ENCODE data around the gene ERG28.
"Not testable (repeated sequence)": the region's sequence is repeated elsewhere in the genome, so short reads cannot be mapped to it uniquely, and the experiment has no call there.

ERG28 gene, protein sequence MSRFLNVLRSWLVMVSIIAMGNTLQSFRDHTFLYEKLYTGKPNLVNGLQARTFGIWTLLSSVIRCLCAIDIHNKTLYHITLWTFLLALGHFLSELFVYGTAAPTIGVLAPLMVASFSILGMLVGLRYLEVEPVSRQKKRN

DNA sequence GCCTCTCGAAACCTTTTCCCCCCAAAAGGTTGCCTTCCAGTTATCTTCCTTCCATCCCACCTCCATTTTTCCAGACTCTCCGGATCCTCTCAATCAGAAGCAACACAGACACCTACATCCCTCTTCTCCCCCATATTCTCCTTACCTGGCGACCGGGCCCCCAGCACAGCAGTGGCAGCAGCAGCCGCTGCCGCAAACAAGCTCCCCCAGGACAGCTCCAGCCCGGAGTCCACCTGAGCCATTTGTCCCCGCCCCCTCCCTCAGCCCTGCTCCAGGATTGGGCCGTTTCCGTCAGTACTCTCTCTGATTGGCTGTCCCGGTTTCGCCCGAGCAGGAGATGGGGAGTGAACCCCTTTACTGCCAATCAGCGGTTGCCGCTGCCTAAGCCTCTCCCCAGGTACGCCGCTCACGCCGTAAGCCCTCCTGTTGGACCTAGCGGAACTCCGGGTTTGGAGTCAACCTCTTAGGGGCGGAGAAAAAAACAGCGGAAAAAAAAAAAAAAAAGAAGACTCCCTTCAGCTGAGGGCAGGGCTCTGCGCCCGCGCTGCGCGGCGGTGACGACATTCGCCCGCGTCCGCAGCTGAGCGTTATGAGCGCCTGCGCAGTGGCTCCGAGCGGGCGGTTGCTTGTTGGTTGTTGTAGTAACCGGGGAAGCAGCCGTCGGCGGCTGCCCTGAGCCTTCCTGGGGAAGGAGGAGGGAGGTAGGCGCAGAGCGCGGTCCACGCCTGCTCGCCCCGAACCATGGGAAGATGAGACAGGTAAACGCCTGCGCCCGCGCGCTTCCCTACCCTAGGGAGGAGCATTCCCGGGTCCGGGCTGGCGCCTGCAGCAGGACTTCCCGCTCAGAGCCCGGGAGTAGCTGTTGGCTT lies at the start of gene ERG28, which contains the start of gene TTLL5:
ERG28 (minus strand) TSS at position 247 of the 869 bp plus-strand sequence. CDS start 3,374 bp downstream, outside the sequence.
TTLL5 (plus strand) TSS at position 617 of the 869 bp plus-strand sequence. CDS start 1,904 bp downstream, outside the sequence.
- DNase-seq (ENCODE audit: low read depth, low spot score) = peak; percentile 99

DNA sequence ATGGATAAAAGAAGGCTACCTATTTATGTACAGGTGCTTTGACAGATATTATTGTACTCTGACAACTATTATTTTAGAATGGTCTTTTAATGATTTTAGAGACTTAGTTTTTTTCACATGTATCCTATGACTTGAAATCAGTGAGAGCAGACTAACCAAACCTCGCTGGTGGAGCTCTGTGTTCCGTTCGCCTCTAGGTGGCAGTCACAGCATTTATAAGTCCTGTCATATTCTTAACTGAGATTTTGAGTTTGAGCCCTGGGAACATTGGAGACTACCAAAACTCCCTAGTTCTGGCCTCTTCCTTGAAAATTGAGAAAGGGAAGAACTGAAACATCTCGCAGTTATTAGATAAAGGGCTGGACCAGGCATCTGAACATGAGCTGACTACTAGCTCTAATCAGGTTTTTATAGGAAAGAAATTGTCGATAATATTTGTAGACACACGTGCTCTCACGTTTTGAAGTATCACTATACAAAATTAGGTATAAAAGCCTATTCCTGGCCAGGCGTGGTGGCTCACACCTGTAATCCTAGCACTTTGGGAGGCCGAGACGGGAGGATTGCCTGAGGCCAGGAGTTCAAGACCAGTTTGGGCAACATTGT lies 48.6 kb upstream of the ERG28 start:
- peak; percentile 90 for DNase-seq (ENCODE audit: low read depth, low spot score)

DNA sequence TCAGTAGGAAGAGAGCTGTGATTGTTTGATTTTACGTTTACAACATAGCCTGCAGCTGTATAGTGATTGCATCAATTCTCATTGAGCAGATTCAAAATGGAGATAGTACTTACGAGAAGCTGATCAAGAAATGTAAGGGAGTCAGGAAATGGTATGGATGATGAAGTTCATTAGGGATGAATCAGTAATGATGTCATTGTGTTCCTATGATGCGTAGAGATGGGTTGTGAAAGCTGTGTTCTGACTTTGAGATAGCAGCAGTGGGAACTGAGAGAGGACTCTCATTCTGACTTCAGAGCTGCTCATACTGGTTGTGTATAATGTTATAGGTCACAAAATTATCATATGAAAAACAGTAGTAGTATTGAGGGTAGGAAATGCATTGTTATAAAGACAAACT lies 44.3 kb upstream of the ERG28 start:
- no peak for DNase-seq (ENCODE audit: low read depth, low spot score)

DNA sequence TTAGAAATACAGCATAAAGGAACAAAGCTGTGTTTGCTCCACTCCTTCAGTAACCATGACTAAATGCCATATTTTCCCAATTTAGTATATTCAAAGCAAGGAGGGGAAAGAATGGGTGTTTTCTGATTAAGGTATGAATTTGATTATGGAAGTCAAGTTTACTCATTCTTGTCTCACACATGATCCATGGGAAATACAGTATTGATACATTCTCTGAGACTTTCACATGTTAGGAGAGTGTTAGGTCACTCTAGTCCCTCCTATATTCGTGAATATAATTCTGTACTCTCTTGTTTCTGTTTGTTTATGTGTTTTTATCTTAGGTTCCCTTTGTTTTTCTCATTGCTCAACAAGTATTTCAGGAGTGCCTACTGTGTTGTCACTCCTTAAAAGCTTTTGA lies 42.8 kb upstream of the ERG28 start:
- DNase-seq (ENCODE audit: low read depth, low spot score) = no peak

DNA sequence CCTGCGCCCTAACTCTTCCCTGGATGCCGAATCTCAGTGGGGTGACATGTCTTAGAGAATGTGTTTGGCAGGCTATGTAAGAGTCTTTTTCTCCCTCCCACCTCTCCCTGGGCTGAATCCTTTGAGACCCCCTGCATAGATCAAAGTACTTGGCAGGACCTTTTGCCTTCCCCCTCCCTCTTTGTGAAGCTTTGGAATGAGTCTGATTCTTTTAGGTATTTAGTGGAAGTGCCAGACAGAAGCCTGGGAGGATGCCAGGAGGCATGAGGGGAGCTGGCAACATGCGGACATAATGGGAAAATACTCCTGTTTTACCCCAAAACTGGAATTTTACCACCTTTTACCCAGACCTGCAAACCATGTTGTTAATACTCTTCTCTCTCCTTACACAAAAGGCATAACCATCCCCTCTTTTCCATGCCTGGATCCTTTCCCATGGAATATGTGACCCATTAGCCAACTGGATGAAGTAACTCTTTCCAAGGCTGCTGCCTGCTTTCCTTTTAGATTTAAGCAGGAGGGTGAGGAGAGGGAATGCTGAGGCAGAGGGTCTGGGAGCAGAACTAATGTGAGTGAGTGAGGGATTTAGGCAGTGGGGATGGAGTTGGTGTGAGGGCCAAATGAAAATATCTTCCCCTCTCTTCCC lies 42.1 kb upstream of the ERG28 start:
- peak; percentile 96 for DNase-seq (ENCODE audit: low read depth, low spot score)

DNA sequence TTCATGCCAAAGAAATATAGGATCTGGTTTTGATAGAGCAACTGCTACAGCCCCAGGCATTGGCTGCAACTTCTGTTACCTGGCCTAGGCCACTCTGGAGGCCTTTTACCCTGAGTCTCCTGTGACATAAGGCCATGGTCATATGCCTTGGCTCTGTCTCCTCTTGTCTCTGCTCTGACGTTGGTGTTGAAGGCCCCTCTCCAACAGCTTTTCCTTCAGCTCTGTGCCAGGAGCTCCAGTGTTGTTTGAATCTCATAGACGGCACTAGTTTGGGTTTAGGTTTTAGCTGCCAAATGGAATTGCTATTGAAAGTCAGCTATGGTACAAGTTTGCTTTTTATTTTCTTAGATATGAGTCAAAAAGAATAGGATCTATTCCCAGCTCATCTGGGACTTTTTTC lies 41.4 kb upstream of the ERG28 start:
- DNase-seq (ENCODE audit: low read depth, low spot score) = peak; percentile 54

DNA sequence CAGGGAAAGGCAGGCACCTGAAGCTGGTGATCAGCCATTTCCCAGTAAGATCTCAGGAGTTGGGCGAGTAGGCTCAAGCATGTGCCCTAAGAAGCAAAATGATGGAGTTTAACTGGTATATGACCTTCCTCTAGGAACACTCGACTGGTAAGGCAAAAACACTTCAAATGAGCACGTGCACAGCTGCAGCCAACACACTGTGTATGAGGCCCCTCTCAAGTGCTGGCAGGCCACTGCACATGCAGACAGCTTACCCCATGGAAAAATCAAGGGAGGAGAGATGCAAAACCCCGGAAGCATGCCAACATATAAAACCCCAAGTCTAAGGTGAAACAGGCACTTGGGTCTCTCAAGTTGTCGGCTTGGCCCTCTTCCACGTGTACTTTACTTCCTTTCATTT lies 39.6 kb upstream of the ERG28 start:
- DNase-seq (ENCODE audit: low read depth, low spot score) = no peak

DNA sequence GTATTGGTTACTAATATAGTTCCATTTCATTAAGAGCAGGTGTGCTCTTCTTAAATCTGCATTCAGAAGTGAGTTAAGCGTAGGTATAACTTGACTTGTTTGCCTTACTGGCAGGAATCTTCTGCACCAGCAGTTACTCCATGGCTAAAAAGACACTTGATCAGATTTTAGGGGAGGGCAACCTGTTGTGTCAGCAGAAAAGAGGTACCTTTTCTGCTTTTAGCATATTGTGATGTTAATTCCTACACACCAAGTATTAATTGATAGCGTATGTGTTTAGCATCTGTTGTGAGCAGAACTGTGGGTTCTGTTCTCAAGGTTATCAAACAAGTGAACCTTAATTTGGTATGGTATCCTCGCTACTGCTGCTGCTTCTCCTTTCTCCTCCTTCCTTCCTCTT lies 38.7 kb upstream of the ERG28 start:
- no peak for DNase-seq (ENCODE audit: low read depth, low spot score)

DNA sequence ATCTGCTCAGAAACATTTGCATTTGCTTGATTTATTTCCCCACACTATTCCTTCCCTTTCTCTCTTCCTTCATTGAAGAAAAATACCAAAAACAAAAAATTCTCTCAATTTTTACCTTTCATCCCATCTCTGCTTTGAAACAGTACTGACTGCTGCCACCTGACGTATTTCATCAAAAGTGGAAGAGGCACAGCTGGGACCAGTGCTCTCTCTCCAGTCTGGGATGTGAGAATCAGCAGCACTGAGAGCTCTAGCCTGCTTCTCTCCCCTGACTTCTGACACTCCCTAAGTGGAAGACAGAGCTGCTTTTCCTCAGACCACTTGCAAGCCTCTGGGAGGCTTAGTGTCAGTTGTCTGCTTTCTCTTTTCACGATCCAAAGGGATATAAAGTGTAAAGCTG lies 37.2 kb upstream of the ERG28 start:
- no peak for DNase-seq (ENCODE audit: low read depth, low spot score)

DNA sequence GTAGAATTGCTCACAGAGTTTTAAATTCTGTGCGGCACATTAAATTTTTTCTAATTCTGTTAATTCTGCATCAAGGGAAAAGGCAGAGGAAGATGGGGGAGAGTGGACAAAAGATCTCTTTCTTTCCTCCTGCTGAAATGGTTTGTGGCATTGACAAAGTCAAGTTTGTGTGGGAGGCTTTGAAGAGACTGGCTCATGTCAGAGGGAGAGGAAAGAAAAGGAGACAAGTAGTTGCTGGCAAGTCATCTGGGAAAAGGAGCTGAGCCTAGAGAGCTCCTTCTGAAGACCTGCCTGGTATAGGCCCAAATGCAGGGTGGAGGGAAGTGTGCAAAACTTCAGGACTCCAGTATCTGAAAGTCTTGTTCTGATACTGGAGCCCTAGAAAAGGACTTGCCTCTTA lies 36.7 kb upstream of the ERG28 start:
- no peak for DNase-seq (ENCODE audit: low read depth, low spot score)

DNA sequence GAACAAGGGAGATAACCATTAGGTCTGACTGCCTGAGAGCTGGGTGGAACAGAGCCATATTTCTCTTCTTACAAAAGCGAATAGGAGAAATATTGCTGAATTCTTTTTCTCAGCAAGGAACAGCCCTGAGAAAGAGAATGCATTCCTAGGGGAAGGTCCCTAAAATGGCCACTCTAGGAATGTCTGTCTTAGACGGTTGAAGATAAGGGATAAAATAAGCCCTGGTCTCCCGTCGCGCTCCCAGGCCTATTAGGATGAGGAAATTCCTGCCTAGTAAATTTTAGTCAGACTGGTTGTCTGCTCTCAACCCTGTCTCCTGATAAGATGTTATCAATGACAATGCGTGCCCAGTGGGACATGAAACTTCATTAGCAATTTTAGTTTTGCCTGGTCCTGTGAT lies 34.3 kb upstream of the ERG28 start:
- DNase-seq (ENCODE audit: low read depth, low spot score) = not testable (repeated sequence)

DNA sequence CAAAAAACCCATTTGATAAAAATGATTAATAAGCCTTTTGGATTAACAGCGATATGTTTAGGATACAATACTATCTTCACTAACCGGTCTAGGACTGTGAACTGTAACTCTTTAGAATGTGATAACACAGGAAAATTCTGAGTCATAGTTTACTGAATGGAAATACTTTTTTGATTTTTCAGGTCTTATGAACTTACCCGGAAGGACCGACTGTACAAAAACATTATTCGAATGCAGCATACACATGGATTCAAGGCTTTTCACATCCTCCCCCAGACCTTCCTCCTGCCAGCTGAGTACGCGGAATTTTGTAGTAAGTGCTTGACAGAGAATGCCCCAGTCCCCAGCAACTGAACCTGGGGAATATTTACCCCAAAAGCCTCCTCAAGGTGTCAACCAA lies 29.3 kb upstream of the ERG28 start:
- DNase-seq (ENCODE audit: low read depth, low spot score) = no peak

DNA sequence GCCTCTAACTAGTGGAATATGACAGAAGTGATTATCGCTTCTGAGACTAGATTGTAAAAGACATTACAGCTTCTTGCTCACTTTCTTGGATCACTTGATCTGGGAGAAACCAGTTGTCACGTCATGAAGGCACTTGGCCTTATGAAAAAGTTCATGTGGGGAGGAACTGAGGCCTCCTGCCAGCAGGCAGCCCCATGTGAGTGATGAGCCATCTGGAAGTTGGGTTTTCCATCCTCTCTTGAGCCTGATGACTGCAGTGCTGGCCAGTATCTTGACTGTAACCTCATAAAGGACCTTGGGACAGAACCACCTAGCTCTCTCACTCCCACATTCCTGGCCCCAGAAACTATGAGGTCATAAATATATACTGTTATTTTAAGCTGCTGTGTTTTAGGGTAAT lies 28.3 kb upstream of the ERG28 start:
- DNase-seq (ENCODE audit: low read depth, low spot score) = no peak

DNA sequence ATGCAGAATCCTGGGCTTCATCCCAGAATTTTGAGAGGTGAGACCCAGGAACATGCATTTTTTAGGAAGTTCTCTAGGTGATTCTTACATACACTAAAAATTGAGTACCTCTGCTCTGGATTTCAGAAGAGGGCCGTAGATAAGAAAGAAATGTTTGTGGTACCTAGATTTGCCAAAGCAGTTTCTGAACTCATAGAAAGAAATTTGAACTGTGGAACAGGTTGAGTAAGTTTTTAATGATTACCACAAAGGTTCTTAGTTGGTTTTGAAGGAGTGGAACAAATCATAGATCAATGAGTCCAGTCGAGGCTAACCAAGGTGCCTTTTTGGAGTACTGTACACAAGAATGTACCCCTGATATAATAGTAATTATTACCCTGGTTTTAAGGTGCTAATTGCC lies 25.2 kb upstream of the ERG28 start:
- DNase-seq (ENCODE audit: low read depth, low spot score) = no peak

DNA sequence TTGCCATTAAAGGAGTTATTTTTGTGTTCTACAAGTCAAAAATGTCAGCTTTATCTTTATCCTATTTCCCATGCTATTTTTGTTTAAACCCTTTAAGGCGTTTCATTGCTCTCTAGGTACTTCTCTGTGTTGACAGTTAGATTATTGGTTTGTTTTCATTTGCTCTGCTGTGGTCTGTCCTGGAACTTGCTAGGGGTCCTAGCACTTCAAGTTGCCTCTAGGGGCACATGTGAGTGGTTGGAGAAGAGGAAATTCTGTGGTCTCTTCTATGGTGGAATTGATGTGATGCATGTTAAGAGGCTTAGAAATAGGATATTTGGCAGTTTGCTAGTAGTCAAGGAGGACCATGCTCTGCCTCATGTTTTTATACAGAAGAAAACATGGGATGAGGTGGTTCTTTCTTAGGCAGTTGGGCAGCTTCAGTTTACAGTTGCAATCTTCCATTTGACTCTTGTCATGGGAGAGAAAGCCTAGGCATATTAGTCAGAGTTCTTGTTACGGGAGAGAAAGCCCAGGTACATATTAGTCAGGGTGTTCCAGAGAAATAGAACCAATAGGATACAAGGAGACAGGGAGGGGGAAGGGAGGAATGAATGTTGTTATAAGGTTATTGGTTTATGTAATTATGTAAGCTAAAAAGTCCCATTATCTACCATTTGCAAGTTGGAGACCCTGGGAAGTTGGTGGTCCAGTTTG lies 14.7 kb upstream of the ERG28 start:
- DNase-seq (ENCODE audit: low read depth, low spot score) = peak; percentile 41

DNA sequence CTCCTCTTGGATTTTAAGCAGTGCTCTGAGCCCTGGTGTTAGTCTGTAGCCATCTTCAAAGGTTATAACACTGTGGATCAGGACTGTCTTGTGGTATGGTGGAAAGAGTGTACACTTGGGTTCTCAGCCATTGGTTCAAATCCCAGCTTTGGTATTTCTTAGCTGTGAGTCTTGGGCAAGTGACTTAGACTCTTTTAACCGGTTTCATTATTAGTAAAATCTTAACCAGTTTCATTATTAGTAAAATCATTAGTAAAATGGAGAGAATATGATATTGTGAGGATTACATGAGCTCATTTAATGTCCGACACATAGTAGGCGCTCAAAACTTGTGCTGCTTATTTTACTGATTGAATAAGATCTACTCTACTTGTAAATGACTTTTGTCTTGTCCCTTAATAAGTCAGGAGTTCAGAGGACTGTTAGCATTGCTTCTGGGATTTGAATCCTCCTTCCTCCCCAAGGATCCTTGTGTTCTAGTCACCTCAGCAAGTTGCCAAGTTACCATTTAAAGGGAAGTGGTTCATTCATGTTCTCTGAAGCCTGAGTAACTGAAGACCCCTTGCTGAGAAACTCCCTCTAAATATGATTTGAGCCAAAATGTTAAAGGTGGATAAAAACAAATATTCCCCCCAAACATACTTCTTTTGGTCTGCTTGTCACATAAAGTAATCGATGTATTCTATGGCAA lies 12.8 kb upstream of the ERG28 start:
- no peak for DNase-seq (ENCODE audit: low read depth, low spot score)

DNA sequence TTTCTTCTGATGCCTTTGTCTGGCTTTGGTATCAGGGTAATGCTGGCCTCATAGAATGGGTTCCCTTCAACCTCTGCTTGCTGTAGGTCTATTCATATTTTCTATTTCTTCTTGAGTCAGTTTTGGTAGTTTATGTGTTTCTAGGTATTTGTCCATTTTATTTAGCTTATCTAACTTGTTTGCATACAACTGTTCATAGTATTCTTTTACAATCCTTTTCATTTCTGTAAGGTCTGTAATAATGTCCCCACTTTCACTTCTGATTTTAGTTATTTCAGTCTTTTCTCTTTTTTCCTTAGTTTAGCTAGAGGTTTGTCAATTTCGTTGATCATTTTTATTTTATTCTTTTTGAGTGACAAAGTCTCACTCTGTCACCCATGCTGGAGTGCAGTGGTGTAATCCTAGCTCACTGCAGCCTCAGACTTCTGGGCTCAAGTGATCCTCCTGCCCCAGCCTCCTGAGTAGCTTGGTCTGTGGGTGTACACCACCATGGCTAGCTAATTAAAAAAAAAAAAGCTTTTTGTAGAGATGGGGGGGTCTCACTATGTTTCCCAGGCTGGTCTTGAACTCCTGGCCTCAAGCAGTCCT lies 12.0 kb upstream of the ERG28 start:
- DNase-seq (ENCODE audit: low read depth, low spot score) = no peak

DNA sequence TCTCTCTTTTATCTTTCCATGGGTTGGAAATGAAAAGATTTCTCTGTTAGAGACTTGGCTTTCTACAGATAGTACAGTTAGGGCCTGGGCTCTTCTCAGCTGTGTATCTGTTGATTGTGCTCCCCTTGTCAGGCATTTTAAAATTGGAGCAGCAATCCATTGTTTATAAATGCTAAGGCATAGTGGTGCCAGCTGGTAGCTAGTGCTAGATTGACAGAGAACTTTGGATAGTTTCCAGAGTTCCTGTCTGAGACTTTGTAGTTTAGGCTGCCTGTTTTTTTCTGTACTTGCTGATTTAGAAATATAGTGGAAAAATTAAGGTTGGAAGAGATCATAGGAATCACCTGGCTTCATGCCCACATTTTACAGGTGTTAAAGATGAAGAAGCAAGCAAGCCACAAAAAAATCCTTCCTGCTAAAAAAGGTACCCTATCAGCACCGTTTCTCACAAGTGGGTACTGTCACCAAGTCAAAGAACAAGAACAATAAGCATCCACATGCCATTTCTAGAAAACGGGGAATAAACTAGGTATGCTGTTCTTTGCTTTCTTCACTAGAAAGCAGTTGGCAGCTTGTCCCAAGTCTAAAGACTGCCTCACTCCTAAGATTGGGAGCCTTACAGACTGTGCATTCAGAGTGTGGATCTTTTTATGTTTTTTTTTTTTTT lies 6.6 kb upstream of the ERG28 start:
- DNase-seq (ENCODE audit: low read depth, low spot score) = no peak

DNA sequence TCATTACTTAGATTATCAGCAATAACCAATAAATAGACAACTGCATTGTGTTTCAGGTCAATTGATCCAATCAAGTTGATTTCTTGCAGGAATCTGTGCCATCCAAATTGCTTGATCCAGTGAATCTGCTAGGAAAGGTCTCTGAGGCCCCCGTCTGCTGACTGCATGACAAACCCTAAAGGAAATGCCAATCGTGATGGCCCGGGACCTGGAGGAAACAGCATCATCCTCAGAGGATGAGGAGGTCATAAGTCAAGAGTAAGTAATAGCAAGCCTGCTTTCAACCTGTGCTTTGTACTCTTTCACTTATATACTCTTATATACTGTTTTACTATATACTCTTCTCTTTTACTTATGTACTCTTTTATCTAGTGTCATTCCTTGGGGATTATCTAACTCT lies 2.3 kb upstream of the ERG28 start:
- DNase-seq (ENCODE audit: low read depth, low spot score) = no peak

DNA sequence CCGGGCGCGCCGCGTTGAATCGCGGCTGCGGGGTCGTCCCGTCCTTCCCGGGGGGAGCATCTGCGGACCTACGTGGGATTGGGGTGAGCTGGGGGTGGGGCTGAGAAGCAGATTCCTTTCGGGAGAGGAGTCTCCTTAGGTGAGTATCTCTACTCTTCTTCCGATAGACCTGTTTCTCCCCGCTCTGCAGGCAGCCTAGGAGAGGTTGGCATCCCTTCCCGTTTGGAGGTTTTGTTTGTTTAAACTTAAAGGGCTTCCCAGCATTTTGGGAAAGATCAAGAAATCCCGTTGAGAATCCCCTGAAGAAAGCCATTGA lies 781 bp upstream of the ERG28 start:
- DNase-seq (ENCODE audit: low read depth, low spot score) = no peak

Measured in astrocyte of the hippocampus (primary cell).